Activated gamma-delta T cell treated with anti-CD3 and anti-CD28 coated beads, Interleukin-2, amount 50 U/mL, for 16 hours (primary cell): ENCODE data around the gene KAZALD1.
A peak's percentile ranks its signal among the peaks of the same experiment; 100 is the strongest.

ENCODE experiments used
- DNase-seq: peaks from one replicate; pipeline ENCODE4 v3.0.0-alpha.2; 2020; ENCODE audit warnings: low read depth

Gene KAZALD1

GRCh38 chr10:101095550-101096213, 33.9 kb downstream of the KAZALD1 start:
- peak; percentile 49 for DNase-seq

- DNase-seq, result no peak
Observed at GRCh38 chr10:101096378-101096777, 34.6 kb downstream of the KAZALD1 start.

GRCh38 chr10:101097881-101098280, 36.1 kb downstream of the KAZALD1 start:
- DNase-seq, result no peak

GRCh38 chr10:101099901-101100300, 38.1 kb downstream of the KAZALD1 start:
- DNase-seq, result no peak

GRCh38 chr10:101101372-101101881, 39.6 kb downstream of the KAZALD1 start:
- no peak for DNase-seq

- DNase-seq, result no peak
Observed at GRCh38 chr10:101103430-101103829, 41.6 kb downstream of the KAZALD1 start.

- DNase-seq, result no peak
Observed at GRCh38 chr10:101106351-101106750, 44.6 kb downstream of the KAZALD1 start.

GRCh38 chr10:101107771-101108170, 46.0 kb downstream of the KAZALD1 start:
- no peak for DNase-seq

- no peak for DNase-seq
Observed at GRCh38 chr10:101110856-101111523, 49.2 kb downstream of the KAZALD1 start.

GRCh38 chr10:101111547-101111946, 49.8 kb downstream of the KAZALD1 start:
- no peak for DNase-seq

- DNase-seq, result no peak
Observed at GRCh38 chr10:101112799-101113594, 51.2 kb downstream of the KAZALD1 start.

GRCh38 chr10:101113890-101114403, 52.2 kb downstream of the KAZALD1 start:
- DNase-seq, result no peak

GRCh38 chr10:101114646-101115045, 52.9 kb downstream of the KAZALD1 start:
- no peak for DNase-seq
